ENCODE results near the gene STAT1.

- TF ChIP-seq, protein P1, sequence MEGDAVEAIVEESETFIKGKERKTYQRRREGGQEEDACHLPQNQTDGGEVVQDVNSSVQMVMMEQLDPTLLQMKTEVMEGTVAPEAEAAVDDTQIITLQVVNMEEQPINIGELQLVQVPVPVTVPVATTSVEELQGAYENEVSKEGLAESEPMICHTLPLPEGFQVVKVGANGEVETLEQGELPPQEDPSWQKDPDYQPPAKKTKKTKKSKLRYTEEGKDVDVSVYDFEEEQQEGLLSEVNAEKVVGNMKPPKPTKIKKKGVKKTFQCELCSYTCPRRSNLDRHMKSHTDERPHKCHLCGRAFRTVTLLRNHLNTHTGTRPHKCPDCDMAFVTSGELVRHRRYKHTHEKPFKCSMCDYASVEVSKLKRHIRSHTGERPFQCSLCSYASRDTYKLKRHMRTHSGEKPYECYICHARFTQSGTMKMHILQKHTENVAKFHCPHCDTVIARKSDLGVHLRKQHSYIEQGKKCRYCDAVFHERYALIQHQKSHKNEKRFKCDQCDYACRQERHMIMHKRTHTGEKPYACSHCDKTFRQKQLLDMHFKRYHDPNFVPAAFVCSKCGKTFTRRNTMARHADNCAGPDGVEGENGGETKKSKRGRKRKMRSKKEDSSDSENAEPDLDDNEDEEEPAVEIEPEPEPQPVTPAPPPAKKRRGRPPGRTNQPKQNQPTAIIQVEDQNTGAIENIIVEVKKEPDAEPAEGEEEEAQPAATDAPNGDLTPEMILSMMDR (IDR thresholded peaks at IDR 0.05) = no peak
- TF ChIP-seq EZH2 (IDR thresholded peaks at IDR 0.05) = no peak
These were observed 24.8 kb upstream of the STAT1 start for GRCh38 chr2:191038741-191039140.

All from neural progenitor cell (in vitro differentiated cells).